GM12878 (cell line): ENCODE data around the gene BSND. TPM values are rescaled to one million over a fixed set of nuclear protein-coding genes. Genes with fewer than 3 reads are reported as not detected.

Experiments
- ATAC-seq: fragments of 200-7000 bp; cut with Tn5 transposase; 3 replicates; pipeline ENCODE4 v1.9.1; 2020; ENCODE audit warnings: mild to moderate bottlenecking, moderate library complexity
- BruUV-seq: library from RNA; stranded (reverse); fragments of 400-500 nt; replicated peaks from 2 replicates; lab custom pipeline; 2021; lab: Mats Ljungman, UMichigan
- CTCF ChIA-PET: fragments of 300-600 bp; sonication (Branson Sonifier 250); formaldehyde crosslinking; extraction: SDS; loops from one replicate; lab custom pipeline; 2021; ENCODE audit warnings: inconsistent platforms; lab: Yijun Ruan, JAX
- POLR2A ChIA-PET: fragments of 350-600 bp; formaldehyde crosslinking; extraction: SDS; loops from one replicate; lab custom pipeline; 2021; ENCODE audit warnings: inconsistent platforms; lab: Charles Lee
- RAD21 ChIA-PET: fragments of 300-600 bp; sonication (Branson Sonifier 250); formaldehyde crosslinking; loops from one replicate; lab custom pipeline; 2023; ENCODE audit warnings: antibody characterized with exemption; ENCODE audit not compliant: unreplicated experiment; lab: Charles Lee
- SMC1A ChIA-PET: fragments of 300-600 bp; sonication (Branson Sonifier 250); formaldehyde crosslinking; loops from one replicate; lab custom pipeline; 2023; ENCODE audit not compliant: unreplicated experiment, uncharacterized antibody; lab: Charles Lee
- DNase-seq: peaks from one replicate; pipeline ENCODE4 v3.0.0-alpha.2; 2011; ENCODE audit warnings: low read depth, low spot score
- FAIRE-seq: peaks from 3 replicates; lab custom pipeline; 2011; peaks lifted over from hg19 to GRCh38; lab: Jason Lieb, UNC
- H2AFZ ChIP-seq: 2 replicates; pipeline ENCODE4 v1.6.0; 2011; ENCODE audit warnings: low read depth, low read length, control low read depth; ENCODE audit not compliant: control insufficient read depth
- H3K27ac ChIP-seq: 2 replicates; pipeline ENCODE4 v1.5.1; 2011; ENCODE audit warnings: control low read depth; ENCODE audit not compliant: control insufficient read depth, insufficient read depth
- H3K27me3 ChIP-seq, 2 experiments: replicated peaks in 1 of 2; 2 replicates each; pipeline versions ENCODE4 v1.6.0 to v1.6.1; 2011; ENCODE audit warnings: low read length in 1 of 2; ENCODE audit not compliant: control insufficient read depth in 2 of 2, insufficient read depth in 2 of 2
- H3K36me3 ChIP-seq, 2 experiments: 2 replicates each; pipeline ENCODE4 v1.5.1; 2011; ENCODE audit warnings: low read length in 1 of 2; ENCODE audit not compliant: control insufficient read depth in 2 of 2, insufficient read depth in 2 of 2
- H3K4me1 ChIP-seq: 2 replicates; pipeline ENCODE4 v1.6.1; 2011; ENCODE audit warnings: mild to moderate bottlenecking, low read length, moderate library complexity, mixed read lengths; ENCODE audit not compliant: control insufficient read depth, insufficient read depth
- H3K4me2 ChIP-seq: 2 replicates; pipeline ENCODE4 v1.6.0; 2011; ENCODE audit warnings: control low read depth; ENCODE audit not compliant: control insufficient read depth, insufficient read depth
- H3K4me3 ChIP-seq: fragments of 200-600 bp; sonication (generic); 2 replicates; pipeline ENCODE4 v1.5.1; 2016
- H3K79me2 ChIP-seq: 2 replicates; pipeline ENCODE4 v1.6.0; 2011; ENCODE audit warnings: low read length; ENCODE audit not compliant: control insufficient read depth, insufficient read depth
- H3K9ac ChIP-seq: 2 replicates; pipeline ENCODE4 v1.8.0; 2011; ENCODE audit warnings: low read length, control low read depth, mixed read lengths; ENCODE audit not compliant: control insufficient read depth, insufficient read depth
- H3K9me3 ChIP-seq: replicated peaks from 3 replicates; pipeline ENCODE4 v1.5.1; 2011; ENCODE audit warnings: mild to moderate bottlenecking, low read length; ENCODE audit not compliant: control insufficient read depth, insufficient read depth
- H4K20me1 ChIP-seq: 2 replicates; pipeline ENCODE4 v1.6.0; 2011; ENCODE audit not compliant: control insufficient read depth, insufficient read depth
- CHD4 ChIP-seq: fragments of 200-600 bp; sonication (generic); IDR thresholded peaks from 2 replicates; pipeline ENCODE4 v1.6.1; 2016; ENCODE audit warnings: mild to moderate bottlenecking
- E2F4 ChIP-seq: IDR thresholded peaks from 2 replicates; pipeline ENCODE4 v1.6.1; 2012; ENCODE audit warnings: low read depth, low read length, improper control_type of control experiment
- ESRRA ChIP-seq: IDR thresholded peaks from 2 replicates; pipeline ENCODE4 v1.6.1; 2012; ENCODE audit warnings: mild to moderate bottlenecking, low read length, improper control_type of control experiment
- RUNX3 ChIP-seq: IDR thresholded peaks from 2 replicates; pipeline ENCODE4 v1.6.1; 2012; ENCODE audit warnings: low read length, inconsistent platforms
- ZBTB4 ChIP-seq: fragments of 450-650 bp; formaldehyde crosslinking; IDR thresholded peaks from 2 replicates; pipeline ENCODE4 v1.4.0; 2022; ENCODE audit warnings: mild to moderate bottlenecking, moderate library complexity
- WGBS: methylation state at CpG from one replicate; pipeline ENCODE4 v1.1.6; 2016; ENCODE audit warnings: low lambda C conversion rate; ENCODE audit not compliant: insufficient replicate concordance, insufficient coverage; ENCODE audit errors: missing lambda C conversion rate; 5-methylcytosine and 5-hydroxymethylcytosine counted together
- in situ Hi-C: fragments of 300-500 bp; cut with MboI; formaldehyde crosslinking; loops from 9 replicates; pipeline ENCODE4 v1.14.3; 2018; ENCODE audit warnings: mixed read lengths
- intact Hi-C: fragments of 100-400 bp; cut with micrococcal nuclease; formaldehyde crosslinking; loops from one replicate; pipeline ENCODE4 v1.14.2; 2022; ENCODE audit not compliant: unreplicated experiment
- polyA plus RNA-seq, 11 experiments: library from polyadenylated mRNA; depleted of rRNA in 4 of 11; unstranded in 6 of 11; stranded (reverse) in 5 of 11; fragments of >200 nt; fragmentation: Nextera tagmentation in 4 of 11; fragmentation: Illumina TruSeq in 1 of 11; extraction: Ambion mirVana in 4 of 11; extraction: Trizol in 1 of 11; gene quantifications; 1 replicate in 1 of 11; 2 replicates in 10 of 11; pipeline versions ENCODE4 v1.2.1 to v1.2.3, GENCODE V29; 2011 to 2016; ENCODE audit warnings: inconsistent platforms in 2 of 11, missing spikeins in 2 of 11, low read depth in 1 of 11
- total RNA-seq, 4 experiments: library from RNA; depleted of rRNA in 3 of 4; stranded (reverse); fragments of >200 nt in 3 of 4; fragmentation: Illumina TruSeq in 1 of 4; extraction: Trizol in 1 of 4; gene quantifications; 2 replicates each; pipeline versions ENCODE4 v1.2.1 to v1.2.3, GENCODE V29; 2013 to 2021

Gene BSND
- total and polyA plus RNA-seq, 10 of the 15 experiments (the other 5 are each of a cell fraction or from before 2014, with no cell fraction given) = not detected

- Histone ChIP-seq H2AFZ (no peak overlapping the region), H3K4me3 (no peak overlapping the region), H3K9ac (no peak overlapping the region), H3K36me3 (no peaks in the 10 kb centered on the region), H3K79me2 (no peaks in the 10 kb centered on the region), H3K27ac (no peak overlapping the region), H3K4me1 (no peaks in the 10 kb centered on the region), H3K4me2 (no peak overlapping the region), H3K9me3 (no peaks in the 10 kb centered on the region; the same call in 2 of the 3 replicates), H3K27me3 (no peaks in the 10 kb centered on the region), H4K20me1 (no peaks in the 10 kb centered on the region)
- intact Hi-C loops = no loop called here
- ChIA-PET SMC1A (no interaction called here), CTCF (interaction anchor here (1.2 to 5.0 kb wide), 5 partner anchors 9 to 37 kb away, joined by 6 to 29 read pairs (median 11); no protein-coding TSS in a partner anchor), RAD21 (no interaction called here), POLR2A (no interaction called here)
- DNase-seq = no peak
- in situ Hi-C loops = no loop called here
- TF ChIP-seq ESRRA (no peak), CHD4 (no peak), ZBTB4 (CRISPR knock-in tag) (no peak), RUNX3 (no peak), E2F4 (no peak)
- BruUV-seq = no TSS peak
- 67% methylated on average over 3 of the region's 3 CpGs for WGBS
- FAIRE-seq = no peak
- ATAC-seq = no peak
Measured at GRCh38 chr1:54959241-54959640, 39.5 kb upstream of the BSND start.
